GM18861 (cell line): Measurements from ENCODE around the gene PRTN3.
"Not testable (repeated sequence)": the region's sequence is repeated elsewhere in the genome, so short reads cannot be mapped to it uniquely, and the experiment has no call there.

Experiments used
- ATAC-seq: cut with Tn5 transposase; IDR thresholded peaks from one replicate; pipeline ENCODE4 v1.9.1; 2021; ENCODE audit not compliant: unreplicated experiment

PRTN3 gene

DNA sequence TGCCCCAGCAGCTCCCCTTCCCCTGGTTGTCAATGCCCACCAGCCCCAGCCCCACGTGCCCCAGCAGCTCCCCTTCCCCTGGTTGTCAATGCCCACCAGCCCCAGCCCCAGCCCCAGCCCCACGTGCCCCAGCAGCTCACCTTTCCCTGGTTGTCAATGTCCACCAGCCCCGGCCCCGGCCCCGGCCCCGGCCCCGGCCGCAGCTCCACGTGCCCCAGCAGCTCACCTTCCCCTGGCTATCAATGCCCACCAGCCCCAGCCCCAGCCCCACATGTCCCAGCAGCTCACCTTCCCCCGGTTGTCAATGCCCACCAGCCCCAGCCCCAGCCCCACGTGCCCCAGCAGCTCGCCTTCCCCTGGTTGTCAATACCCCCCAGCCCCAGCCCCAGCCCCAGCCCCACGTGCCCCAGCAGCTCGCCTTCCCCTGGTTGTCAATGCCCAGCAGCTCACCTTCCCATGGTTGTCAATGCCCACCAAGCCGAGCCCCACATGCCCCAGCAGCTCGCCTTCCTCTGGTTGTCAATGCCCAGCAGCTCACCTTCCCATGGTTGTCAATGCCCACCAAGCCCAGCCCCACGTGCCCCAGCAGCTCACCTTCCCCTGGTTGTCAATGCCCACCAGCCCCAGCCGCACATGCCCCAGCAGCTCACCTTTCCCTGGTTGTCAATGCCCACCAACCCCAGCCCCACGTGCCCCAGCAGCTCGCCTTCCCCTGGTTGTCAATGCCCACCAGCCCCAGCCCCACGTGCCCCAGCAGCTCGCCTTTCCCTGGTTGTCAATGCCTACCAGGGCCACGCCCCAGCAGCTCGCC, 38.2 kb downstream of the PRTN3 start:
- not testable (repeated sequence) for ATAC-seq

DNA sequence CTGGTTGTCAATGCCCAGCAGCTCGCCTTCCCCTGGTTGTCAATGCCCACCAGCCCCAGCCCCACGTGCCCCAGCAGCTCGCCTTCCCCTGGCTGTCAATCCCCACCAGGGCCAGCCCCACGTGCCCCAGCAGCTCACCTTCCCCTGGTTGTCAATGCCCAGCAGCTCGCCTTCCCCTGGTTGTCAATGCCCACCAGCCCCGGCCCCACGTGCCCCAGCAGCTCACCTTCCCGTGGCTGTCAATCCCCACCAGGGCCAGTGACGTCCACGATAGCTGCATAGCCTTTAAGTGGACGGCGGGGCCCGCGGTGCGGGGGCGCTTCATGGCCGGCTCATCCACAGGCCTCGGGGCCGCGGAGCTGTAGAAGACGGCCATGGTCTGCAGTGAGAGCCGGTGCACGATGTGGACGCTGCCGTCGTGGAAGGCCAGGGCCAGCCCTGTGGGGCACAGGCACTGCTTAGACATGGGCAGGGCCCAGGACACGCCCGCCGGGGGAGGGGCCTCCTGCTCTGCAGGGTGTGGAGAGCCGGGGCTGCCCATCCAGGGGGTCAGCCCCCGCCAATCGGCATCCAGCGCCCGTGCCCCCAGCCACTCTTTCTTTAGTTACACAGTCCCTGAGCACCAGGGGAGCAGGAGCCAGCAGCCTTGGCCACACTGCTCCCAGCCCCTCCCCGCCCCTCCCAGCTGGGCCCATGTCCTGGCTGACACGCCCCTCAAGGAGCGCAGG, 39.1 kb downstream of the PRTN3 start:
- no peak for ATAC-seq

DNA sequence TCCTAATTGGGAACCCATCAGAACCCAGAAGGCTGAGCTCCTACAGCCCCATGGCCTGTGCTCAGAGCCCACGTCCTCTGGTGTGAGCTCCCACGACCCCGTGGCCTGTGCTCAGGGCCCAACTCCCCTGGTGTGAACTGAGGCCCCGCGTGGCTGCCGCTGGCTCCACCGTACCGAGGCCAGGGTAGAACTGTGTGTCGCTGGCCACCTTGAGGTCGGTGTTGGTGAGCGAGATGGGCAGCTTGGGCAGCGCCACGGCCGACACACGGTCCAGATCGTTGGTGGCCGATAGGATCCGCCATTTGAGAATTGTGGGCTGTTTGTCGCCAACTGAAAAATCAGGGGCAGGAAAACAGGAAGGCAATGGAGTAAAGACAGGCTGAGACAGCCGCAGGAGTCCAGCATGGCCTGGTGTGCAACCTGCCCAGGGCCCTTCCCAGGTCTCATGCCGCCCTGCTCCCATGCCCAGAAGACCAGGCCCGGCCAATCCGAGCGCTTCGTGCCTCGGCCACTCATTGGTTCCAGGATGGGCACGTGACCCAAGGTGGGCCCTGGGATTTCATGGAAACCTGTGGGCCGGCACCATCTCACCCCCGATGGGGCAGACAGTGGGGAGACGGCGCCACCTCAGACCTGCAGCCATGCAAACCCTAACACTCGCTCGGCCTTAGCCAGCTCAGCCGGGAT, 40.7 kb downstream of the PRTN3 start:
- ATAC-seq, result no peak

DNA sequence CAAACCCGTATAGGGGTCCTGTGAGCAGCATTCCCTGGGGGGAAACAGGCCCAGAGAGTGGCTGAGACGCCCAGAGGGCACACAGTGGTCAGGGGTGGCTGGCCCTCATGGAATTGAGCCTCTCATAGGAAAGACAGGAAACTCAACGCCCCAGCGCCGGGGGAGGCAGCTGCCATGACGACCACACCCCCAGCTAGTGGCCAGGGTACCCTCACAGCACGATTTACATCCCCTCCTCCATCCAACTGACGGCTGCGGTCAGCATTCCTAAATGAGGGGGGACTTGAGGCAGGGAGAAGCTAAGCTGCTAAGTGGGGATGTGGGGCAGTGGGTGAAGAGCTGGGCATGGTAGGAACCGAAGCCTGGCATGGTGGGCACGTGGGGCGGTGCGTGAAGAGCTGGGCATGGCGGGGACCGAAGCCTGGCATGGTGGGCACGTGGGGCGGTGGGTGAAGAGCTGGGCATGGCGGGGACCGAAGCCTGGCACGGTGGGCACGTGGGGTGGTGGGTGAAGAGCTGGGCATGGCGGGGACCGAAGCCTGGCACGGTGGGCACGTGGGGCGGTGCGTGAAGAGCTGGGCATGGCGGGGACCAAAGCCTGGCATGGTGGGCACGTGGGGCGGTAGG, 42.2 kb downstream of the PRTN3 start:
- no peak for ATAC-seq

DNA sequence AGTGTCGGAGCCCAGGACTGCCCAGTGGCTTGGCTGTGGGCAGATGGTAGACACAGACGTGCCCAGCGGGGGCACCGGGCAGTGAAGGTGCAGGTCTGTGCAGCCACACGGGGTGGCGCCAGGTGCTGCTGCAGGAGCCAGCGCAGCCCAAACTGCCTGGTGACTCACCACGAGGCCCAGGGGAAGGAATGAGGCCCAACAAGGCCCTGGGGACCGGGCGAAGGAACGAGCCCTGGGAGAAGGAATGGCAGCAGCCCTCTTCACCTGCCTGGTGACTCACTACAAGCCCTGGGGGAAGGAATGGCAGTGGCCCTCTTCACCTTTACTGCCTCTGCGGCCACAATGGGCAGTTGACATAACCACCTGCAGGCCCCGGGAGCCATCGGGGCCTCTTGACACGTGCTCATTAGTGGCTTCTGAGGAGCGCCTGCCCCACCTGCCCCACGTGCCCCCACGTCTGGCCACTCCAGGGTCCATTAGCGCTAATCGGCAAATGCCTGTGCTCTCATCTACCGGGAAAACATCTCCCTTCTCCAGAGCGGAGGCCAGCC, 42.9 kb downstream of the PRTN3 start:
- ATAC-seq, result no peak

DNA sequence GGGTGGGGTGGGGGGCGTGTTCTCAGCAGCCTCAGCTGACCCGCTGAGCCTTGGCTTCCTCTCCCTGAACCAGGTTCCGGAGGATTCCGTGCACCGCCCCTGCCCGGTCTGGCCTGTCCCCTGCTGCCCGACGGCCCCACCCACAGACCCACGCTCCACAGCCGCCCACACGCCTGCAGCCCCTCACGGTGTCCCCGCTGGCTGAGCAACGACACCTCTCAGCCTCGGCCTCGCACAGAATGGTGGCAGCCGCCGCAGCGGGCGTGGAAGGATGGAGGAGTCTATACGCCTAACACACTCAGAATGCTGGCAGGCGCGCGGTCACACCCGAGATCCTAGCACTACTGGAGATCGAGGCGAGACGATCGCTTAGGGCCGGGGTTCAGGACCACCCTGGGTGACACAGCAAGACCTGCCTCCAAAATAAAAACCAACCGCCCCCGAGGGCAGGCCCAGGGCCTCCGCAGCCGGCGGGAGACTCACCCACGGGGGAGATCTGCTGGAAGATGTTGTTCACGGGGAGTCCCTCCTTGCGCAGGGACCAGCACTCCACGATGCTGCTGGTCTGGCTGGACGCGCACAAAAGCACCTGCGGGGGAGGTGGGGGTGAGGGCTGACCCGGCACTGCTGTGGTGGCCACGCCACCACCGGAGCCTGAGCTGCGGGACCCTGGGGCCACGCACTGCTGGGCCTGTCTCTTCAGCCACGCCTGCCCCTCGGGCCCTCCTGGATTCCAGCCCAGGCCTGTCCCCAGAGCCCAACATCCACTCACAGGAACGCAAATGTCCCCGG, 43.8 kb downstream of the PRTN3 start:
- no peak for ATAC-seq

DNA sequence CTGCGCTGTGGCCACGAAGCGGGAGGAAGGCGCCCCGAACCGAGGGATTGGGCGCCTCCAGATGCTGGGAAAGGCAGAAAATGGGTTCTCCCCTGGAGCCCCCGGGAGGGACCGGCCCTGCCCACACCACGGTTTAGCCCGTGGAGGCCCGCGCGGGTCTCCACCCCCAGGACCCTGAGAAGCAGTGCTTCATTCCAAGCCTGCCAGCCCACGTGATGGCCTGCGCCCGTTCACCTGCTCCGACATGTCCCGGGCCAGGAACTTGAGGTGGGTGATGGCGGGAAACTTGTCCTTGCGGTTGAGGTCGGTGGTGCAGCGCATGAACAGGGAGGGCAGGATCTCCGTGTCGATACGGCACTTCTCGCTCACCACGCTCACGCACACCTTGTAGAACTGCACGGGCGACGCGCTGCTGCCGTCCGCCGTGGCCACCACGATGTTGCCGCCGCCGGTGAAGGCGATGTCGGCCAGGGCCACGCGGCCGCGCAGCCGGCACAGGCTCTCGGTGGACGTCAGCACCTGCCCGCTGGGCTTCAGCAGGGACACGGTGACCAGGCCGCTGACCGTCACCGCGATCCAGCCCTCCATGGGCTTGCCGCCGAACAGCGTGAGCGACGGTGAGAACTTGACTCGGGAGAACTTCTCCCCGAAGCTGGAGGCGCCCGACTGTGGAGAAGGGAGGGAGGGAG, 44.9 kb downstream of the PRTN3 start:
- no peak for ATAC-seq

DNA sequence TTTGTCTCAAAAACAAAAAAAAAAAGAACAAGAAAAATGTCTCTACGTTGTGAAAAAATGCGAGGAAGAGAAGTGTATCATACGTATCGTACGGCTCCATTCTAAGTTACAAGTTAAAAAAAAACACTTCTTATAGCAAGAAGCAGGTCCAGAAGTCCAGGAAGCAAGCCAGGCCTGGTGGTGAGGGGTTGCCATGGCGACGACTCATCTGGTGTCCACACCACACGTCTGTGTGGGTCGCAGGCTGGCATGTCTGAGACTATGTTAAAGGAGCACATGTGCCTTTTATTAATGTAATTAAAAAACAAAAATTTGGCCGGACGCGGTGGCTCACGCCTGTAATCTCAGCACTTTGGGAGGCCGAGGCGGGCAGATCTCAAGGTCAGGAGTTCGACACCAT, 46.3 kb downstream of the PRTN3 start:
- no peak for ATAC-seq

DNA sequence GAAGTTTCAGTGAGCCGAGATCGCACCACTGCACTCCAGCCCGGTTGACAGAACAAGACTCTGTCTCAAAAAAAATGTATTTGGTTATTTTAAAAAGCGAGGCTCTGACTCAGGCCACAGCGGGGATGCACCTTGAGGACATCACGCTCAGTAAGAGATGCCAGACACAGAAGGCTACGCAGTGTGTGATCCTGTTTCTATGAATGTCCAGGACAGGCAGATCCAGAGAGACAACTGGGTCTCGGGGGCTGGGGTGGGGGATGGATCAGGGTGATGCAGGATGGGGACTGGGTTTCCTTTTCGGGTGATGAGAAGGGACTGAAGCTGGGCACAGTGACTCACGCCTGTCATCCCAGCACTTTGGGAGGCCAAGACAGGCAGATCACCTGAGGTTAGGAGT, 46.8 kb downstream of the PRTN3 start:
- no peak for ATAC-seq

DNA sequence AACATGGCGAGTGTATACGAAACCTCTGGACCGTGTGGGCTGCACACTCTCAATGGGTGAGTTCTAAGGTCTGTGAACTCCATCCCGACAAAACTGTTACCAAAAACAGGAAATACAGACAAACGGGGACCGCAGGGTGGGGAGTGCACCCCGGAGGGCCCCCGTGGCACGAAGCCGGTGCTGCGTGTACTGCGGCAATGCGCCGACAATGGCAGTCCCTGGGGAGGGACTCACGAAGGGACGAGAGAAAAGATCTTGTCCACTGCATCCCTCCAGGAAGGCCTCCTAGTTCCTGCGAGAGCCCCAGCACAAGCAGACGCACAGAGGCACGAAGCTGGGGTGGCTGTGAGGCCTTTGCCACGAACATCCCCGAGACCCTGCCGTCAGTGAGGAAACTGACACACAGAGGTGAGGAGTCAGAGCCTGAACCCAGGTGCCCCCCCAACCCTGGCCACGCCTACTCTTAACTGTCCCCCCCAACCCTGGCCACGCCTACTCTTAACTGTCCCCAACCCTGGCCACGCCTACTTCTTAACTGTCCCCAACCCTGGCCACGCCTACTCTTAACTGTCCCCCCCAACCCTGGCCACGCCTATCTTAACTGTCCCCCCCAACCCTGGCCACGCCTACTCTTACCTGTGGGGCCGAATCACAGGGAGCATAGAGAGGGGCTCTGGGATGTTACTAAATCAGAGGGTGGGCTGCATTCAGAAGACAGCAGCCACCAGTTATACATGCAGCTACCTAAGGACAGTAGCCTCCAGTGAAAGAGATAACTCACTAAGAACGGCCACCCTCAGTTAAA, 48.0 kb downstream of the PRTN3 start:
- ATAC-seq, result no peak

DNA sequence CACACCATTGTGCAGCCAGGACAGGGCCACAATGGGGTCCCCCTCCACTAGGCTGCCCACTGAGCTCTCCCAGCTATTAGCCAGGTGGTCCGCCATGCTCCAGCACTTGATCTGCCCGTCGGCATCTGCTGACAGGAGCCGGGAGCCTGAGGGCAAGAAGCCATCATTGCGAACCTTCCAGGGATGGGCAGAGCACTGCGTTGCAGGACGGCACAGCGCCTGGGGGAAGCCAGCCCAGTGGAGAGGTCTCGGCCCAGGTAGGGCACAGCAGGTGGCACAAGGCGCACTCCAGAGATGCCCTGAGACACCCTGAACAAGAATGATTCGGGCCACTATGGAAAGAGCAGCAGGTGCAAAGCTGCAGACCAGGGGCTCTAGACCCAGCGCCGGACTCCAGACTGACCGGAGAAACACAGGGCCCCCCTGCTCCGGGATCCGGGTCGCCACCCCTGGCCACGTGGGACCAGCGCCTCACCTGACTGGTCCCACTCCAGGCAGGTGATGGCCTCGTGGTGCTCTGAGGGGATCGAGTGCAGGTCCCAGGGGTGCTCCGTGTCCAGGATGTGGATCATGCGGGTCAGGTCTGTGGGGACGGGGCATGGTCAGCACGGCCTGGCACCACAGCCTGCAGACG, 49.0 kb downstream of the PRTN3 start:
- no peak for ATAC-seq

DNA sequence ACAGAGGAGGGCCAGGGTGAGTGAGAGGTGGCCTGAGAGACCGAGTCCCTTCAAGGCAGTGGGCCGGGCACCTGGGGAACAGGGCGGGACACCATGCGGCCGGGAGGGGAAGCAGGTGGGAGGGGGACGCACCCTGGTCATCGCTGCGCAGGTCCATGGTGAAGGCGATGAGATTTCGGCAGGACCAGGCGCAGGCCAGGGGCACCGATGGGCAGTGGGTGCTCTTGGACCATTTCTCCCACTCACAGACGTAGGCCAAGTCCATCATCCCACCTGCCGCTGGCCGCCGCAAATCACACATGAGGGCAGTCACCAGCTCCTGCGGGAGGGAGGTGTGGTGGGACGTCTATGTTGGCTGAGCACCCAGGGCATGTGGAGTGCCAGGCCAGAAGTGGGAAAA, 50.0 kb downstream of the PRTN3 start:
- no peak for ATAC-seq

DNA sequence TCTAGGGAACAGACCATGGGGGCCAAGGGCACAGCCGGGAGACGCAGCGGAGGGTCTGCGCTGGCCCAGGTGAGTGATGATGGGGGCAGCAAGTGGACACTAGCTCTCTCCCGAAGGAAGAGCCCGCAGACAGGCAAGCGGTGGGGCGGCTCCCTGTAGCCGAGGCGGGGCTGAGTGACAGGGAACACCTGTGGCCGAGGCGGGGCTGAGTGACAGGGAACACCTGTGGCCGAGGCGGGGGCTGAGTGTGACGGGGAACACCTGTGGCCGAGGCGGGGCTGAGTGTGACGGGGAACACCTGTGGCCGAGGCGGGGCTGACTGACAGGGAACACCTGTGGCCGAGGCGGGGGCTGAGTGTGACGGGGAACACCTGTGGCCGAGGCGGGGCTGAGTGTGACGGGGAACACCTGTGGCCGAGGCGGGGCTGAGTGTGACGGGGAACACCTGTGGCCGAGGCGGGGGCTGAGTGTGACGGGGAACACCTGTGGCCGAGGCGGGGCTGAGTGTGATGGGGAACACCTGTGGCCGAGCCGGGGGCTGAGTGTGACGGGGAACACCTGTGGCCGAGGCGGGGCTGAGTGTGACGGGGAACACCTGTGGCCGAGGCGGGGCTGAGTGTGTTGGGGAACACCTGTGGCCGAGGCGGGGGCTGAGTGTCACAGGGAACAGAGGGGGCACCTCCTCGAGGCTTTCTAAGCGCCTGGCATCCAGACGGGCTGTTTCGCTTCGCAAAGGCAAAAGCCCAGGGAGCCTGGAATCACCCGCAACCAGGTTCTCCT, 50.8 kb downstream of the PRTN3 start:
- ATAC-seq, result not testable (repeated sequence)

DNA sequence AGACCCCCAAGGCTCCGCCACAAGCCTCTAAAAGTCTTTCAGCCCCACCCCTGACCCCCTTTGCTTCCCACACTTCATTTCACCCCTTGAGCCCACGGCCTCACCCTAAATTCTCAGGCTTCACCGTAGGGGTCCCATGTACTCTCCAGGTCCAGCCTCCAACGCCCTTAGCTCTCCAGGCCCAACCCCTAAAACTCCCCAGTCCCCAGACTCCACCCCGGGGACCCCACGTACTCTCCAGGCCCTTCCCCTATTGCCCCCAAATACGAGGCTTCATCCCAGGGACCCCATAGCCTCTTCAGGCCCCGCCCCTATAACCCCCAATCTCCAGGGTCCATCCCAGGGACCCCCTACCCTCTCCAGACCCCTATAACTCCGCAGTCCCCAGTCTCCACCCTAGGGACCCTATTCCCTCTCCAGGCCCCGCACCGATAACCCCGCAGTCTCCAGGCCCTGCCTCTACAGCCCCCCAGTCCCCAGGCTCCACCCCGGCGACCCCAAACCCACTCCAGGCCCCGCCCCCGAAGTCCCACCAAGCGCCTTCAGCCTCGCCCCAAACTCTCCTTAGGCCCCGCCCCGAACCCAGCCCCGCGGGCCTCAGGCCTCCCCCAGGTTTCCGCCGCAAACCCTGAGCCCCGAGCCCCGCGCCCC, 51.6 kb downstream of the PRTN3 start:
- no peak for ATAC-seq

DNA sequence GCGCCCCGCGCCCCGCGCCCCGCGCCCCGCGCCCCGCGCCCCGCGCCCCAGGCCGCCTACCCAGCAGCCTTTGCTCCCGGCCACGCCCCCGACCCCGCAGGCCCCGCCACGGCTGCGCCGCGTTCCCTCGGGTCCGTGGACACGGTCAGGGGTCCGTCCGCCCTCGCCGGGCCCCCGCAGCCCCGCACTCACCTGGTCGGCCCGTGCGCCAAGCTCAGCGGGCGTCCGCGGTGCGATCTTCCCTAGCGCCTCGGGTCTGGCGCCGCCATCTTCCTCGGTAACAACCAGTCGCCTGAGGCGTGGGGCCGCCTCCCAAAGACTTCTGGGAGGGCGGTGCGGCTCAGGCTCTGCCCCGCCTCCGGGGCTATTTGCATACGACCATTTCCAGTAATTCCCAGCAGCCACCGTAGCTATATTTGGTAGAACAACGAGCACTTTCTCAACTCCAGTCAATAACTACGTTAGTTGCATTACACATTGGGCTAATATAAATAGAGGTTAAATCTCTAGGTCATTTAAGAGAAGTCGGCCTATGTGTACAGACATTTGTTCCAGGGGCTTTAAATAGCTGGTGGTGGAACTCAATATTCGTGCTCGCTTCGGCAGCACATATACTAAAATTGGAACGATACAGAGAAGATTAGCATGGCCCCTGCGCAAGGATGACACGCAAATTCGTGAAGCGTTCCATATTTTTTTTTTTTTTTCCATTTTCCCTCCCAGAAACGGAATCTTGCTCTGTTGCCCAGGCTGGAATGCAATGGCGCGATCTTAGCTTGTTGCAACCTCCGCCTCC, 52.3 kb downstream of the PRTN3 start, which contains the start of the genes MED16 and RNU6-9:
TSS of gene MED16 (minus strand) at position 294 of the 796 bp plus-strand sequence. CDS start 2,056 bp downstream, outside the sequence.
TSS of gene RNU6-9 (plus strand) at position 591 of the 796 bp plus-strand sequence.
- ATAC-seq, result peak; percentile 83

DNA sequence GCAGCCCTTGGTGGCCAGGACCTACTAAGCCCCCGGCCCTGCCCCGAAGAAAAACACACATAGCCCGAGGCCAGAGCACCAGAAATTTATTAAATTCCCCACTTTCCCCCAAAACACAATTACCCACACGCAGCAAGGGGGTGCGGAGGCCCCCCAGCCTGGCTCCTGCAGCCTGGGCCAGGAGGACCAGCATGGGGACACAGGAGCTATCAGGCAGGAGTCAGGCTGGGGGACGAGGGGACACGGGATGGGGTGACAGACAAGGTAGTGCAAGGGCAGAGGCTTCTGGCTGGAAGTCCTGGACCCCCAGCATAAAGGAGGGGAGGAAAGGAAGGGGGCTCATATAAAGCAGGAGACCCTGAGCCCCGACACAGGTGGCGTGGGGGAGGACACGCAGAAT, 55.6 kb downstream of the PRTN3 start:
- ATAC-seq, result no peak
